Endothelial cell of umbilical vein (primary cell): Measurements from ENCODE around the gene INPP1. TPM values are rescaled to one million over a fixed set of nuclear protein-coding genes. Genes with fewer than 3 reads are reported as not detected.

ENCODE experiments used
- BruUV-seq: library from RNA; stranded (reverse); fragments of 400-500 nt; replicated peaks from 2 replicates; lab custom pipeline; 2021; lab: Mats Ljungman, UMichigan
- CTCF ChIA-PET: fragments of 300-600, 350-600 bp; sonication (Branson Sonifier 250); formaldehyde crosslinking; loops from one replicate; lab custom pipeline; 2021; ENCODE audit warnings: antibody characterized with exemption, inconsistent platforms; lab: Charles Lee
- POLR2A ChIA-PET: fragments of 300-600, 350-600 bp; sonication (Branson Sonifier 250); formaldehyde crosslinking; loops from one replicate; lab custom pipeline; 2021; ENCODE audit warnings: antibody characterized with exemption, inconsistent platforms; lab: Charles Lee
- DNase-seq: peaks from one replicate; pipeline ENCODE4 v3.0.0-alpha.2; 2011; ENCODE audit warnings: low read depth, low spot score
- FAIRE-seq: peaks from 2 replicates; lab custom pipeline; 2011; peaks lifted over from hg19 to GRCh38; lab: Jason Lieb, UNC
- H2AFZ ChIP-seq: 2 replicates; pipeline ENCODE4 v1.6.0; 2012; ENCODE audit warnings: low read depth, low read length, control low read depth, inconsistent platforms
- H3K27ac ChIP-seq: 2 replicates; pipeline ENCODE4 v1.5.1; 2011; ENCODE audit warnings: low read depth, mild to moderate bottlenecking, control low read depth, low read length, moderate library complexity; ENCODE audit not compliant: insufficient read depth
- H3K27me3 ChIP-seq, 2 experiments: 2 replicates each; pipeline versions ENCODE4 v1.6.0 to v1.6.1; 2011; ENCODE audit warnings: low read length in 2 of 2, mixed read lengths in 1 of 2; ENCODE audit not compliant: control insufficient read depth in 2 of 2, insufficient read depth in 2 of 2
- H3K36me3 ChIP-seq, 2 experiments: 2 replicates in 1 of 2; 3 replicates in 1 of 2; pipeline ENCODE4 v1.5.1; 2011; ENCODE audit warnings: low read length in 2 of 2, mild to moderate bottlenecking in 1 of 2, moderate library complexity in 1 of 2; ENCODE audit not compliant: control insufficient read depth in 2 of 2, insufficient read depth in 2 of 2; ENCODE audit errors: extremely low read depth in 1 of 2
- H3K4me1 ChIP-seq: 3 replicates; pipeline ENCODE4 v1.5.1; 2011; ENCODE audit warnings: mild to moderate bottlenecking, low read length; ENCODE audit not compliant: control insufficient read depth, insufficient read depth; ENCODE audit errors: extremely low read depth
- H3K4me2 ChIP-seq: 2 replicates; pipeline ENCODE4 v1.6.1; 2011; ENCODE audit warnings: low read length, control low read depth, mixed read lengths; ENCODE audit not compliant: insufficient read depth
- H3K4me3 ChIP-seq, 3 experiments: fragments of 200-600 bp in 1 of 3; sonication (generic), shearing (Covaris generic) in 1 of 3; replicated peaks in 1 of 3; 2 replicates each; pipeline ENCODE4 v1.5.1; 2011 to 2016; ENCODE audit warnings: control low read depth in 3 of 3, low read length in 3 of 3, mild to moderate bottlenecking in 2 of 3, inconsistent platforms in 1 of 3, low read depth in 1 of 3, moderate library complexity in 1 of 3; ENCODE audit not compliant: insufficient read depth in 1 of 3
- H3K79me2 ChIP-seq: 2 replicates; pipeline ENCODE4 v1.6.0; 2012; ENCODE audit warnings: low read length, inconsistent platforms; ENCODE audit not compliant: control insufficient read depth, insufficient read depth
- H3K9ac ChIP-seq: replicated peaks from 2 replicates; pipeline ENCODE3; 2011; ENCODE audit warnings: low read length, control low read depth; ENCODE audit not compliant: insufficient read depth; ENCODE audit errors: extremely low read depth
- H3K9me1 ChIP-seq: replicated peaks from 3 replicates; pipeline ENCODE4 v1.6.0; 2011; ENCODE audit warnings: mild to moderate bottlenecking, low read length; ENCODE audit not compliant: control insufficient read depth, insufficient read depth; ENCODE audit errors: extremely low read depth
- H3K9me3 ChIP-seq: replicated peaks from 2 replicates; pipeline ENCODE4 v1.5.1; 2012; ENCODE audit warnings: low read length, inconsistent platforms; ENCODE audit not compliant: control insufficient read depth, insufficient read depth
- H4K20me1 ChIP-seq: replicated peaks from 2 replicates; pipeline ENCODE3; 2011; ENCODE audit warnings: mild to moderate bottlenecking, low read length; ENCODE audit not compliant: control insufficient read depth, insufficient read depth; ENCODE audit errors: extremely low read depth
- EZH2 ChIP-seq: IDR thresholded peaks from 2 replicates; pipeline ENCODE4 v1.6.1; 2012; ENCODE audit warnings: borderline replicate concordance, low read depth, mild to moderate bottlenecking, moderate library complexity, low read length, inconsistent platforms; ENCODE audit not compliant: severe bottlenecking
- FOS ChIP-seq: IDR thresholded peaks from 2 replicates; pipeline ENCODE4 v1.6.1; 2011; ENCODE audit warnings: mild to moderate bottlenecking, low read length, moderate library complexity, borderline replicate concordance; ENCODE audit not compliant: insufficient read depth
- GATA2 ChIP-seq: IDR thresholded peaks from 2 replicates; pipeline ENCODE4 v1.7.0; 2011; ENCODE audit warnings: low read depth, mild to moderate bottlenecking, moderate library complexity, mixed read lengths, low read length; ENCODE audit not compliant: insufficient read length, insufficient read depth
- JUN ChIP-seq: IDR thresholded peaks from 2 replicates; pipeline ENCODE4 v1.6.1; 2011; ENCODE audit warnings: borderline replicate concordance, low read depth; ENCODE audit not compliant: insufficient read length, insufficient read depth
- MYC ChIP-seq: IDR thresholded peaks from one replicate; pipeline ENCODE4 v1.6.1; 2011; ENCODE audit warnings: mild to moderate bottlenecking, low read depth, low read length
- POLR2A ChIP-seq: IDR thresholded peaks from 2 replicates; pipeline ENCODE4 v1.6.1; 2012; ENCODE audit warnings: low read depth, mild to moderate bottlenecking, control low read depth, low read length
- POLR2AphosphoS5 ChIP-seq: IDR thresholded peaks from 2 replicates; pipeline ENCODE4 v1.6.1; 2012; ENCODE audit warnings: low read depth, mild to moderate bottlenecking, control low read depth, low read length, moderate library complexity; ENCODE audit not compliant: insufficient read depth
- dilution Hi-C: fragments of 300-500 bp; cut with MboI; formaldehyde crosslinking; loops from one replicate; pipeline ENCODE4 v1.15.0; 2019; ENCODE audit warnings: low sequenced_read_pairs; ENCODE audit not compliant: extremely low pct_ligation_motif_present
- intact Hi-C: fragments of 100-400 bp; cut with micrococcal nuclease; formaldehyde crosslinking; loops from one replicate; pipeline ENCODE4 v1.10.0; 2022
- polyA plus RNA-seq, 4 experiments: library from polyadenylated mRNA; depleted of rRNA in 3 of 4; stranded (reverse) in 3 of 4; unstranded in 1 of 4; fragments of >200 nt; gene quantifications; 2 replicates each; pipeline versions ENCODE4 v1.2.1 to v1.2.3, GENCODE V29; 2011 to 2012; ENCODE audit warnings: missing spikeins in 1 of 4
- total RNA-seq: library from RNA; stranded (reverse); gene quantifications from 2 replicates; pipeline ENCODE4 v1.2.3, GENCODE V29; 2021
- TF ChIP-seq, protein P1 (sequence below): IDR thresholded peaks from 2 replicates; pipeline ENCODE4 v1.6.1; 2011; ENCODE audit not compliant: insufficient read depth, insufficient read length
- TF ChIP-seq, protein P2 (sequence below), 2 donors: IDR thresholded peaks; 1 replicate in 1 of 2; 2 replicates in 1 of 2; pipeline ENCODE4 v1.5.1; 2011; ENCODE audit warnings: low read length in 2 of 2, mild to moderate bottlenecking in 2 of 2, moderate library complexity in 2 of 2, control low read depth in 1 of 2, inconsistent platforms in 1 of 2, low read depth in 1 of 2; ENCODE audit not compliant: insufficient read depth in 1 of 2; ENCODE audit errors: extremely low read depth in 1 of 2

INPP1 gene
- total and polyA plus RNA-seq, 2 donors (not counting 3 experiments of a cell fraction or from before 2014, with no cell fraction given), result 10.6 to 36.8 TPM

DNA sequence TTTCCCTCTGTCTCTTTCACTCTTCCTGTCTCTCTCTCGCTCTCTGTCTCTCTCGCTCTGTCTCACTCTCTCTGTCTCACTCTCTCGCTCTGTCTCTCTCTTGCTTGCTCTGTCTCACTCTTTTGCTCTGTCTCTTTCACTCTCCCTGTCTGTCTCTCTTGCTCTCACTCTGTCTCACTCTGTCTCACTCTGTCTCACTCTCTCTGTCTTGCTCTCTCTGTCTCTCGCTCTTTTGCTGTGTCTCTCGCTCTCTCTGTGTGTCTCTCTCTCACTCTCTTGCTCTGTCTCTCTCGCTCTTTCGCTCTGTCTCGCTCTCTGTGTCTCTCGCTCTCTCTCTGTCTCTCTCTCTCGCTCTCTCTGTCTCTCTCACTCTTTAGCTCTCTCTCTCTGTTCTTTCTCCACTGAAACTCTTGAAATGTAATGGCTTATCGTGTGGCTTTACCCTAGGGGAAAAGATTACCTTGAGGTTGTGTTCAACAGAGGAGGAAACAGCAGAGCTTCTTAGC lies 22.9 kb downstream of the INPP1 start:
- no peak for TF ChIP-seq MYC
- no peak for TF ChIP-seq FOS
- no peak for TF ChIP-seq EZH2
- TF ChIP-seq JUN, result no peak
- TF ChIP-seq GATA2, result no peak
- TF ChIP-seq, protein P1, sequence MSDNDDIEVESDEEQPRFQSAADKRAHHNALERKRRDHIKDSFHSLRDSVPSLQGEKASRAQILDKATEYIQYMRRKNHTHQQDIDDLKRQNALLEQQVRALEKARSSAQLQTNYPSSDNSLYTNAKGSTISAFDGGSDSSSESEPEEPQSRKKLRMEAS, result no peak
- no peak for TF ChIP-seq POLR2A
- no peak for TF ChIP-seq POLR2AphosphoS5
- TF ChIP-seq, protein P2, sequence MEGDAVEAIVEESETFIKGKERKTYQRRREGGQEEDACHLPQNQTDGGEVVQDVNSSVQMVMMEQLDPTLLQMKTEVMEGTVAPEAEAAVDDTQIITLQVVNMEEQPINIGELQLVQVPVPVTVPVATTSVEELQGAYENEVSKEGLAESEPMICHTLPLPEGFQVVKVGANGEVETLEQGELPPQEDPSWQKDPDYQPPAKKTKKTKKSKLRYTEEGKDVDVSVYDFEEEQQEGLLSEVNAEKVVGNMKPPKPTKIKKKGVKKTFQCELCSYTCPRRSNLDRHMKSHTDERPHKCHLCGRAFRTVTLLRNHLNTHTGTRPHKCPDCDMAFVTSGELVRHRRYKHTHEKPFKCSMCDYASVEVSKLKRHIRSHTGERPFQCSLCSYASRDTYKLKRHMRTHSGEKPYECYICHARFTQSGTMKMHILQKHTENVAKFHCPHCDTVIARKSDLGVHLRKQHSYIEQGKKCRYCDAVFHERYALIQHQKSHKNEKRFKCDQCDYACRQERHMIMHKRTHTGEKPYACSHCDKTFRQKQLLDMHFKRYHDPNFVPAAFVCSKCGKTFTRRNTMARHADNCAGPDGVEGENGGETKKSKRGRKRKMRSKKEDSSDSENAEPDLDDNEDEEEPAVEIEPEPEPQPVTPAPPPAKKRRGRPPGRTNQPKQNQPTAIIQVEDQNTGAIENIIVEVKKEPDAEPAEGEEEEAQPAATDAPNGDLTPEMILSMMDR (IDR thresholded peaks at IDR 0.05; ENCODE audit: extremely low read depth in 1 of 2, insufficient read depth in 1 of 2, low read depth in 1 of 2, low read length in 2 of 2), result no peak
- no peaks in the 10 kb centered on the region for H3K79me2 ChIP-seq
- peaks cover 2% of the 10 kb centered on the region for H4K20me1 ChIP-seq
- intact Hi-C loops, result no loop called here
- H3K9me1 ChIP-seq, result no peaks in the 10 kb centered on the region
- BruUV-seq, result no TSS peak
- no peak overlapping the region for H3K27ac ChIP-seq
- DNase-seq (no peak), FAIRE-seq (no peak)
- H3K36me3 ChIP-seq, result peaks cover 5 to 9% of the 10 kb centered on the region in 2 experiments
- H3K4me1 ChIP-seq, result no peaks in the 10 kb centered on the region
- ChIA-PET POLR2A (no interaction called here), CTCF (interaction anchor here (0.9 to 1.3 kb wide), 2 partner anchors 10 to 37 kb away, joined by 3 to 4 read pairs; no protein-coding TSS in a partner anchor)
- no peak overlapping the region for H3K4me2 ChIP-seq
- no peaks in the 10 kb centered on the region for H3K9me3 ChIP-seq
- H3K27me3 ChIP-seq, result no peaks in the 10 kb centered on the region
- no peak overlapping the region for H3K9ac ChIP-seq
- no peak overlapping the region for H2AFZ ChIP-seq
- dilution Hi-C loops, result no loop called here
- H3K4me3 ChIP-seq, result no peak overlapping the region
